Neural crest cell (in vitro differentiated cells): ENCODE data around the gene TRIP13. TPM values are rescaled to one million over a fixed set of nuclear protein-coding genes. Genes with fewer than 3 reads are reported as not detected.
A peak's percentile ranks its signal among the peaks of the same experiment; 100 is the strongest.

ENCODE experiments used
- DNase-seq: peaks from one replicate; pipeline ENCODE4 v3.0.0; 2021; ENCODE audit warnings: low read depth, mixed read lengths, low spot score
- H3K27ac Mint-ChIP-seq: one replicate; pipeline ENCODE4 v1.8.0; 2021; ENCODE audit warnings: mild to moderate bottlenecking, mixed read lengths; ENCODE audit not compliant: unreplicated experiment
- H3K27me3 Mint-ChIP-seq: 2 replicates; pipeline ENCODE4 v1.8.0; 2021; ENCODE audit warnings: low read depth, mild to moderate bottlenecking, mixed read lengths
- H3K36me3 Mint-ChIP-seq: 2 replicates; pipeline ENCODE4 v1.8.0; 2021; ENCODE audit warnings: low read depth, mild to moderate bottlenecking, mixed read lengths
- H3K4me1 Mint-ChIP-seq: 2 replicates; pipeline ENCODE4 v1.8.0; 2021; ENCODE audit warnings: mixed read lengths
- H3K4me3 Mint-ChIP-seq: one replicate; pipeline ENCODE4 v1.8.0; 2021; ENCODE audit warnings: mild to moderate bottlenecking, mixed read lengths
- H3K9me3 Mint-ChIP-seq: 2 replicates; pipeline ENCODE4 v1.8.0; 2021; ENCODE audit warnings: mixed read lengths
- total RNA-seq: library from RNA; stranded (reverse); gene quantifications from 2 replicates; pipeline ENCODE4 v1.2.1, GENCODE V29; 2021
- TF ChIP-seq, protein P1 (sequence below): fragments of 200-600 bp; sonication (generic); conservative IDR thresholded peaks from 2 replicates; pipeline ENCODE4 v1.5.0; 2021; ENCODE audit warnings: antibody characterized with exemption, mild to moderate bottlenecking

TRIP13 gene
- total RNA-seq, 1 donor from 2014 or later, result 32.6 TPM

DNA sequence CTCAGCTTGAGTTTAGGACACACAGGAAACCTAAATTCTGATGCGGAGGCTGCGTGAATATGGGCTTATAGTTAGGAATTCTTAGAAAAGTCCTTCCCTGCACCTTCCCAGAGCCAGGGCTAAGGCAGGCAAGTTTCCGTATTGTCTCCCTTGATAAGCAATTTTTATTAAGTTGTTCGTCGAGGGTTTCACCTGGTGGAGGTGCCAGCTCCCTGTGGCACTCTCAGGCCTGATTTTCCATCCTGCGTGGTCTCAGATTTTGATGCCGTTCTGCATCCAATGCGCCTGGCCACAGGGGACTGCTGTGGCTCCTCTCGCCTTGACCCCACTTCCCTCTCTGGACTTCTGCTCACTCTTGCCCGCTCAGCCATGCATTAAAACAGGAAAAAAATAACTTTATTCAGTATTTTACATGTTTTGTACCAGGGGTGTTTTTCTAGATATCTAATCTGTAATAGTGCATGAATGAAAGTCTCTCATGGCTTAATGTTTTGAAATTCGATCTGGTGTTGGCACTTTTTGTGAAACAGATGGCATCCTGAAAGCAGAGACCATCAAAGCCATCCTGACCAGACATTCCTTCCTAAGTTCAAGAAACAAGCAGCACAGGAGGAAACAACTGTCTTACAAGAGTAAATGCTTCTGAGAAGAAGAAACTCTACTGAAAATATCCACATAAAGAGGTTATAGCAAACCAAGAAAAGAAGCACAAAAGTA lies 50.7 kb downstream of the TRIP13 start:
- H3K4me1 Mint-ChIP-seq, result peaks cover 39% of the 10 kb centered on the region
- H3K27ac Mint-ChIP-seq, result no peak overlapping the region
- peak overlapping the region; percentile 7 for H3K4me3 Mint-ChIP-seq
- peaks cover 15% of the 10 kb centered on the region for H3K27me3 Mint-ChIP-seq
- peaks cover 2% of the 10 kb centered on the region for H3K9me3 Mint-ChIP-seq
- peaks cover 3% of the 10 kb centered on the region for H3K36me3 Mint-ChIP-seq
- no peak for DNase-seq
- TF ChIP-seq, protein P1, sequence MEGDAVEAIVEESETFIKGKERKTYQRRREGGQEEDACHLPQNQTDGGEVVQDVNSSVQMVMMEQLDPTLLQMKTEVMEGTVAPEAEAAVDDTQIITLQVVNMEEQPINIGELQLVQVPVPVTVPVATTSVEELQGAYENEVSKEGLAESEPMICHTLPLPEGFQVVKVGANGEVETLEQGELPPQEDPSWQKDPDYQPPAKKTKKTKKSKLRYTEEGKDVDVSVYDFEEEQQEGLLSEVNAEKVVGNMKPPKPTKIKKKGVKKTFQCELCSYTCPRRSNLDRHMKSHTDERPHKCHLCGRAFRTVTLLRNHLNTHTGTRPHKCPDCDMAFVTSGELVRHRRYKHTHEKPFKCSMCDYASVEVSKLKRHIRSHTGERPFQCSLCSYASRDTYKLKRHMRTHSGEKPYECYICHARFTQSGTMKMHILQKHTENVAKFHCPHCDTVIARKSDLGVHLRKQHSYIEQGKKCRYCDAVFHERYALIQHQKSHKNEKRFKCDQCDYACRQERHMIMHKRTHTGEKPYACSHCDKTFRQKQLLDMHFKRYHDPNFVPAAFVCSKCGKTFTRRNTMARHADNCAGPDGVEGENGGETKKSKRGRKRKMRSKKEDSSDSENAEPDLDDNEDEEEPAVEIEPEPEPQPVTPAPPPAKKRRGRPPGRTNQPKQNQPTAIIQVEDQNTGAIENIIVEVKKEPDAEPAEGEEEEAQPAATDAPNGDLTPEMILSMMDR, result no peak

GRCh38 chr5:943918-944620 lies 51.4 kb downstream of the TRIP13 start:
- Mint-ChIP-seq H3K9me3 (peaks cover 2% of the 10 kb centered on the region), H3K36me3 (peaks cover 3% of the 10 kb centered on the region), H3K4me3 (no peak overlapping the region), H3K4me1 (peaks cover 39% of the 10 kb centered on the region), H3K27ac (no peak overlapping the region), H3K27me3 (peaks cover 15% of the 10 kb centered on the region)
- no peak for DNase-seq
- TF ChIP-seq, protein P1, result no peak

GRCh38 chr5:944621-944927 lies 51.9 kb downstream of the TRIP13 start:
- DNase-seq, result no peak
- TF ChIP-seq, protein P1, result no peak
- Mint-ChIP-seq H3K27me3 (peaks cover 15% of the 10 kb centered on the region), H3K4me3 (no peak overlapping the region), H3K36me3 (peaks cover 3% of the 10 kb centered on the region), H3K27ac (no peak overlapping the region), H3K9me3 (peaks cover 2% of the 10 kb centered on the region), H3K4me1 (peaks cover 39% of the 10 kb centered on the region)

DNA sequence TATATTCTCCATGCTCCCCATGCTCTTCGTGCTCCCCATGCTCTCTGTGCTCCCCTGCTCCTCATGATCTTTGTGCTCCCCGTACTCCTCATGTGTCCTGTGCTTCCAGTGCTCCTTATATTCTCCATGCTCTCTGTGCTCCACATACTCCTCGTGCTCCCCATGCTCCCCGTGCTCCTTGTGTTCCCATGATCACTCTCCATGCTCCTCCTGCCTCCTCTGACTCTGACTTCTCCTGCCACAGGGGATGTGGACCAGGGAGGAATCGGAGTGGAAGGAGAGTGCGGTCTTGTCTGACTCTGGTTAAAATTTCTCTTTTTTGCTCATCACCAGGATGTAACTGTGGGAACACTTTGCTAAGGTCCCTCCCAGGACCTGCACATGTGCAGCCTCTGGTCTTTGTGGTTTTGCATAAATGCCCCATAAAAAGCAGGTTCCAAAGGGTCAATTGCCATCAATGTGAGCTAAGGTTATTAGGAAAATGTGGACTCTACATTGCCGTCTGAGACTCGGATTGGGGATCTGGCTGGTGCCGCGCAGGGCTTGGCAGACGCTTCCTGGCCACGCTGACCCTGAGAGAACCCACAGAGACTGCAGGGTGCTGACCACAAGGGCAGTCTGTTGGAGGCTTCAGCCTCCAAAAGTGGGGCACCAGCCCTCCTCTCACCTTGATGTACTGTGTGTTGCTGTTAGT lies 52.5 kb downstream of the TRIP13 start:
- Mint-ChIP-seq H3K9me3 (peaks cover 5% of the 10 kb centered on the region), H3K27ac (no peak overlapping the region), H3K4me3 (no peak overlapping the region), H3K4me1 (peaks cover 39% of the 10 kb centered on the region), H3K27me3 (peaks cover 15% of the 10 kb centered on the region), H3K36me3 (peaks cover 4% of the 10 kb centered on the region)
- TF ChIP-seq, protein P1, result no peak
- no peak for DNase-seq

- TF ChIP-seq, protein P1, result no peak
- no peak for DNase-seq
- peaks cover 10% of the 10 kb centered on the region for H3K9me3 Mint-ChIP-seq
- peak overlapping the region; percentile 24 for H3K27ac Mint-ChIP-seq
- peaks cover 10% of the 10 kb centered on the region for H3K36me3 Mint-ChIP-seq
- H3K4me1 Mint-ChIP-seq, result peaks cover 39% of the 10 kb centered on the region
- peaks cover 15% of the 10 kb centered on the region for H3K27me3 Mint-ChIP-seq
- H3K4me3 Mint-ChIP-seq, result peak overlapping the region; percentile 23
Measured at GRCh38 chr5:945691-946551, 53.2 kb downstream of the TRIP13 start.
